Fibroblast of lung (primary cell): ENCODE data around the gene DDHD1.

ENCODE experiments used
- CTCF ChIP-seq, 2 donors: IDR thresholded peaks in 1 of 2; conservative IDR thresholded peaks in 1 of 2; 1 replicate in 1 of 2; 2 replicates in 1 of 2; pipeline ENCODE4 v1.5.1; 2011 to 2012; ENCODE audit warnings: low read length in 2 of 2, control low read depth in 1 of 2, inconsistent platforms in 1 of 2, low read depth in 1 of 2, mild to moderate bottlenecking in 1 of 2
- EZH2 ChIP-seq: IDR thresholded peaks from 2 replicates; pipeline ENCODE4 v1.5.1; 2012; ENCODE audit warnings: low read length, control low read depth, mild to moderate bottlenecking; ENCODE audit errors: missing control alignments

GRCh38 chr14:53011053-53011462, 142.1 kb downstream of the DDHD1 start:
- TF ChIP-seq CTCF (conservative IDR thresholded peaks at IDR 0.05 in 1 of 2, IDR thresholded peaks at IDR 0.05 in 1 of 2; ENCODE audit: low read depth in 1 of 2, low read length in 2 of 2) (peak in 1 of 2 donors; percentile 10), EZH2 (no peak)
